Effector memory CD8-positive, alpha-beta T cell (primary cell): ENCODE data around the gene NAE1.

Experiments
- ATAC-seq: fragments of 150-1000 bp; cut with Tn5 transposase; replicated peaks from 2 replicates; pipeline ENCODE4 v1.10.0; 2021; ENCODE audit warnings: mild to moderate bottlenecking, moderate library complexity
- DNase-seq, 3 experiments: peaks; one replicate each; pipeline ENCODE4 v3.0.0; 2021
- H3K27ac Mint-ChIP-seq, 2 donors: one replicate each; pipeline ENCODE4 v1.8.0; 2022; ENCODE audit warnings: mild to moderate bottlenecking in 2 of 2, mixed read lengths in 2 of 2, moderate library complexity in 2 of 2
- H3K27me3 Mint-ChIP-seq, 2 donors: one replicate each; pipeline ENCODE4 v1.8.0; 2022; ENCODE audit warnings: mixed read lengths in 2 of 2
- H3K36me3 Mint-ChIP-seq: one replicate; pipeline ENCODE4 v1.8.0; 2022; ENCODE audit warnings: mild to moderate bottlenecking, moderate library complexity, mixed read lengths; ENCODE audit not compliant: insufficient read depth
- H3K4me1 Mint-ChIP-seq, 2 donors: one replicate each; pipeline ENCODE4 v1.8.0; 2022; ENCODE audit warnings: low read depth in 2 of 2, mixed read lengths in 2 of 2
- H3K4me3 Mint-ChIP-seq, 2 donors: one replicate each; pipeline ENCODE4 v1.8.0; 2022; ENCODE audit warnings: mild to moderate bottlenecking in 2 of 2, mixed read lengths in 2 of 2, moderate library complexity in 2 of 2
- H3K9me3 Mint-ChIP-seq, 2 donors: one replicate each; pipeline ENCODE4 v1.8.0; 2022; ENCODE audit warnings: mixed read lengths in 2 of 2

The NAE1 gene

DNA sequence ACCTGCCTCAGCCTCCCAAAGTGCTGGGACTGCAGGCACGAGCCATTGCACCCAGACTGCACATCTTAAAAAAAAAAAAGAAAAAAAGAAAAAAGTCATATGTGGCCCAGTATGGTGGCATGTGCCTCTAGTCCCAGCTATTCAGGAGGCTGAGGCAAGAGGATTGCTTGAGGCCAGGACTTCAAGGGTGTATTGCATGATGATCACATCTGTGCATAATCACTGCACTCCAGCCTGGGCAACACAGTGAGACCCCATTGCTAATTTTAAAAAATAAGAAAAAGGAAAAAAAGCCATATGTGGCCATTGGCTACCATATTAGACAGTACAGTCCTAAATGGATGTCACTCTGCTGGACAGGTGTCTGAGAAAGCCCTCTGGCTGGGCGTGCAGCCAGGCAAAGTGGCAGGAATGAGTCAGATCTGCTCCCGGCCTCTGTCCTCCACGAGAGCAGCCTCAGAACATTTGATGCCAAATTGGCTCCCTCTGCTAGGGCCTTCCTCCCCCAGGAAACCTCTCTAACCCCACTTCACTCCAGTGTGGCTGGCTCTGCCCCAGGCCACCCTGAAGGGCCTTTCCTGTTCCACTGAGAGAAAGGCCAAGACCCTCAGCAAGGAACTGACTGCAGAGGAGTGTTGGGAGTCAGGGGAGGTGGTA lies 28.1 kb upstream of the NAE1 start:
- peaks cover 4% of the 10 kb centered on the region for H3K36me3 Mint-ChIP-seq
- DNase-seq = no peak
- peaks cover 0 to 3% of the 10 kb centered on the region in 2 donors for H3K4me1 Mint-ChIP-seq
- H3K4me3 Mint-ChIP-seq = no peak overlapping the region
- H3K27ac Mint-ChIP-seq = no peak overlapping the region
- ATAC-seq = no peak
- no peaks in the 10 kb centered on the region for H3K9me3 Mint-ChIP-seq
- H3K27me3 Mint-ChIP-seq = no peaks in the 10 kb centered on the region

- DNase-seq (no peak), ATAC-seq (no peak)
- Mint-ChIP-seq H3K4me3 (no peak overlapping the region), H3K27ac (no peak overlapping the region), H3K9me3 (no peaks in the 10 kb centered on the region), H3K27me3 (no peaks in the 10 kb centered on the region), H3K36me3 (peaks cover 4% of the 10 kb centered on the region), H3K4me1 (peaks cover 0 to 3% of the 10 kb centered on the region in 2 donors)
Observed at GRCh38 chr16:66857437-66857836, 26.7 kb upstream of the NAE1 start.

- Mint-ChIP-seq H3K4me1 (peaks cover 0 to 3% of the 10 kb centered on the region in 2 donors), H3K27ac (no peak overlapping the region), H3K9me3 (no peaks in the 10 kb centered on the region), H3K36me3 (no peaks in the 10 kb centered on the region), H3K4me3 (no peak overlapping the region), H3K27me3 (no peaks in the 10 kb centered on the region)
- DNase-seq = no peak
- ATAC-seq = no peak
Observed at GRCh38 chr16:66856801-66857200, 26.0 kb upstream of the NAE1 start.

DNA sequence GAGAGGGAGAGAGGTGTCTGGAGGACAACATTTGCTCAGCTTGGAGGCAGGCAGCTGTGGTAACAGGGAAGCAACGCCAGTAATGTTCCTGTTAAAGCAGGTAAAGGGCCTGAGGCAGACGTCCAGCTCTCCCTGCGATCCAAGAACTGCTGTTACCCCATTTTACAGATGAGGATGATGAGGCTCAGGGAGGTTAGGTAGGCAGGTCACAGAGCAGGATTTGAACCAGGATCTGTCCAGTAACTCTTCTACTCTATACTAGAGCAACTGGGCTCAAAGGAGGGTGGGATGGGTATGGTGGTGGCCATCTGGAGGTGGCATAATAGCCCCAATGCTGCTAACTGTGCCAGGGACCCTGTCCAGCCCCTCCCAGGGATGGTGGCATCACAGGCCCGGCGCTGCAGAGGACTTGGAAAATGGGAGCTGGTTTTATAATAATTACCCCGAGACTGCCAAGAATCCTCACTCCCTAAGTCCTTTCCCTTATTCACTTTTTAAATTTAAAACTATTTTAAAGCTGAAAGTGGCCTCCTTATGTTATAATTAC lies 25.5 kb upstream of the NAE1 start:
- Mint-ChIP-seq H3K4me1 (peaks cover 0 to 3% of the 10 kb centered on the region in 2 donors), H3K27me3 (no peaks in the 10 kb centered on the region), H3K9me3 (no peaks in the 10 kb centered on the region), H3K27ac (no peak overlapping the region), H3K4me3 (no peak overlapping the region), H3K36me3 (no peaks in the 10 kb centered on the region)
- DNase-seq (no peak), ATAC-seq (no peak)

- ATAC-seq = no peak
- H3K36me3 Mint-ChIP-seq = no peaks in the 10 kb centered on the region
- no peak overlapping the region for H3K4me3 Mint-ChIP-seq
- H3K27ac Mint-ChIP-seq = no peak overlapping the region
- no peak for DNase-seq
- H3K9me3 Mint-ChIP-seq = no peaks in the 10 kb centered on the region
- H3K27me3 Mint-ChIP-seq = peaks cover 0 to 2% of the 10 kb centered on the region in 2 donors
- peaks cover 0 to 3% of the 10 kb centered on the region in 2 donors for H3K4me1 Mint-ChIP-seq
Observed at GRCh38 chr16:66853261-66854139, 22.7 kb upstream of the NAE1 start.

DNA sequence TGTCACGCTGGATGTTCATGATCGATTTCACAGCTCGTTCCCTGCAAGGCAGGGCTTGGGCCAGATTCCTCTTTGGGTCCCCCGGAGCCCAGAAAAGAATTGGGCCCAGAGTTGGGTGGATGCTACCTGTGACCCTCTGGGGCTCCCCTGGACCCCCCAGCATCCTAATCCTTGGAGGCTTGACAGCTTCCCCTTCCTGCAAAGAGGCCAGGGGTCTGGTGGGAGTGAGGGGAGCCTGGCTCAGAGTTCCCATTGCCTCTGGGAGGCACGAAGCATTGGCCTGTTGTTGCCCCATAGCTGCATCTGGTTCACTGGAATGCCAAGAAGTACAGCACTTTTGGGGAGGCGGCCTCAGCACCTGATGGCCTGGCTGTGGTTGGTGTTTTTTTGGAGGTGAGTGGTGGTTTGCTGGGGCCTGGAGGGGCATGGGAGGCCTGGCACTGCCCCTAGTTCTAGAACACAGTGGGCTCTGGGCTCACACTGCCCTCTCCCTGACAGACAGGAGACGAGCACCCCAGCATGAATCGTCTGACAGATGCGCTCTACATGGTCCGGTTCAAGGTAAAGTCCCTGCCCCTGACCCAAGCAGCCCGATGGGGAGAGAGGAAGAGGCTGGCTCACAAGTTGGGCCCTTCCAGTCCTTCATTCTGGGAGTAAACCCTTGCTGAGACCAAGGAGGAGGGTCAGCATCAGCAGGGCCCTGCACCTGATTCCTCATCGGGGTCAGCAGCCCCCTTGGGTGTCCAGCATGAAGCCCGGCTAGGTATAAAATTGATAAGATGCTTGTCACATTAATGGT lies 20.6 kb upstream of the NAE1 start:
- Mint-ChIP-seq H3K4me3 (no peak overlapping the region), H3K27me3 (peaks cover 2 to 24% of the 10 kb centered on the region in 2 donors), H3K27ac (peak overlapping the region in 1 of 2 donors; percentile 60), H3K36me3 (no peaks in the 10 kb centered on the region), H3K9me3 (no peaks in the 10 kb centered on the region), H3K4me1 (peaks cover 0 to 3% of the 10 kb centered on the region in 2 donors)
- no peak for DNase-seq
- ATAC-seq = no peak

DNA sequence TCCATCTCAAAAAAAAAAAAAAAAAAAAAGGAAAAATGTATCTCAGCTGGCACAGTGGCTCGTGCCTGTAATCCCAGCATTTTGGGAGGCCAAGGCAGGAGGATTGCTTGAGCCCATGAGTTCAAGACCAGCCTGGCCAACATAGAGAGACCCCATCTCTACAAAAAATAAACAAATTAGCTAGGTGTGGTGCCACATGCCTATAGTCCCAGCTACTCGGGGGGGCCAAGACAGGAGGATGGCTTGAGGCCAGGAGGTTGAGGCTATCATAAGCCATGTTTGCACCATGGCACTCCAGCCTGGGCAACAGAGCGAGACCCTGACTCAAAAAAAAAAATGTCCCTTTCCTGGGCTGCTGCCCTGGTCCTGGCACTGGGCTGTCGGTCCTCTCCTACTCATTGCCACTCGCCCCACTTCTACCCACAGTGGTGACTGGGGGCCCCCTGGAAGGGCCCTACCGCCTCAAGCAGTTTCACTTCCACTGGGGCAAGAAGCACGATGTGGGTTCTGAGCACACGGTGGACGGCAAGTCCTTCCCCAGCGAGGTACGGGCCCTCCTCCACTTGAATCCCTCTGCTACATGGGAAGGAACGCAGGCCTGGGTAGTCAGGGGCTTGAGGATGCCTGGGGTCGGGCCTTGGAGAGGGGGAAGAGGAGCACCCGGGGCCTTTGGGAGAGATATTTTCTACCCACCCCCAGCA lies 19.5 kb upstream of the NAE1 start:
- H3K27me3 Mint-ChIP-seq = peaks cover 13 to 35% of the 10 kb centered on the region in 2 donors
- no peaks in the 10 kb centered on the region for H3K9me3 Mint-ChIP-seq
- no peak for ATAC-seq
- no peak overlapping the region for H3K4me3 Mint-ChIP-seq
- no peak for DNase-seq
- H3K27ac Mint-ChIP-seq = no peak overlapping the region
- no peaks in the 10 kb centered on the region for H3K36me3 Mint-ChIP-seq
- peaks cover 0 to 3% of the 10 kb centered on the region in 2 donors for H3K4me1 Mint-ChIP-seq

DNA sequence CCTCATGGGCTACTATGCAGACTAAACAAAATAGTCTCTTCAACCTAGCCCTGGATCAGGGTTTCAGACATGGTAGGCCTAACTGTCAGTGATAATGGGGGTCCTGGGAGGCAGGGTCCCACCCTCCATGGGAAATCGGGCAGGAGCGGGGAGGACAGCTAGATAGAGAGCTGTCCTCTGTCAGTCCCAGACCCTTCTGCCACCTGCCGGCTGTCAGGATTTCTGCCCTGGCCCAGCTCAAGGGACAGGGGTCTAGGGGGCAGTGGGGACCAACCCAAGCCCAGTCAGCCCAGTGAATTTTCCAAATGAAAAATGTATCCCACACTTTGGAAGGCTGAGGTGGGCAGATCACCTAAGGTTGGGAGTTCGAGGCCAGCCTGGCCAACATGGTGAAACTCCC lies 18.8 kb upstream of the NAE1 start:
- Mint-ChIP-seq H3K27ac (no peak overlapping the region), H3K9me3 (no peaks in the 10 kb centered on the region), H3K36me3 (no peaks in the 10 kb centered on the region), H3K27me3 (peaks cover 16 to 42% of the 10 kb centered on the region in 2 donors), H3K4me1 (peaks cover 0 to 3% of the 10 kb centered on the region in 2 donors), H3K4me3 (no peak overlapping the region)
- no peak for DNase-seq
- ATAC-seq = no peak

DNA sequence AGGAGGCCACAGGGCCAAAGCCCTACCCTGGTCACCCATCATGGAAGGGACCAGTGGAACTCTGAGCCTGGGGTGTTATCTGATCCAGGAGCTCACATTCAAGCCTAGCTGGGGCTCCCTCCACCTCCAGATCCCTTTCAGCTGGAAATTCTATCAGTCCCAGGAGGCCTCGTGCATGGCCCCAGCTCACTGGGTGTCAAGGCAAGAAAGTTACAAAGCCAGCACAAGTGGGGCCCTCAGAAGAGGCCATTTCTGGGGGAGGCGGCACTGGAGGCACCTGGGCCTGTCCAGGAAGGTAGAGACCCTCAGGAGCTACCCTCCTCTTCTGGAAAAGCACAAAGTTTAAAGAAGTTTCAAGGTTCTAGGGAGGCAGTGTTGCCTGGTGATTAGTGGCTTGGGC lies 18.2 kb upstream of the NAE1 start:
- H3K4me1 Mint-ChIP-seq = peaks cover under 1 to 2% of the 10 kb centered on the region in 2 donors
- peaks cover 17 to 47% of the 10 kb centered on the region in 2 donors for H3K27me3 Mint-ChIP-seq
- H3K4me3 Mint-ChIP-seq = no peak overlapping the region
- ATAC-seq = no peak
- H3K36me3 Mint-ChIP-seq = peaks cover under 1% of the 10 kb centered on the region
- H3K27ac Mint-ChIP-seq = no peak overlapping the region
- DNase-seq = no peak
- H3K9me3 Mint-ChIP-seq = no peaks in the 10 kb centered on the region

DNA sequence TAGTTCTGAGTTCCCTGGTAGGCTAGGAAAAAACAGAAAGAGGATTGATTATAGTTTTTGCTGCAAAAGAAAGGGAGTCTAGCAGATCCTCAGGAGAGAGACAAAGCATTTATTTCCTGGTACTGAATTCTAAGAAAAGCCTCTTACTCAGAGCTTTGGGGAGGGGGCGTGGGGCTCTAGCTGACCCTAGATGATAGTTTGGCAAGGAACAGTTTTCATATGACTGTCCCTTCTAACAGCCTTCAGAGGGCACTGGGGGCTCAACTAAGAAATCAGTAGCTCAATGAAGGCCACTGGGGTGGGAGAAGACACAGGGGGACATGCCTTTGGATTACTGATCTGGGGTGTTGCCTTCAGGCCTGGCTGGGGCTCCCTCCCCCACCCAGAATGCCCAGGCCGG lies 17.4 kb upstream of the NAE1 start:
- H3K9me3 Mint-ChIP-seq = no peaks in the 10 kb centered on the region
- peaks cover 0 to 4% of the 10 kb centered on the region in 2 donors for H3K4me1 Mint-ChIP-seq
- DNase-seq = no peak
- peaks cover 26 to 56% of the 10 kb centered on the region in 2 donors for H3K27me3 Mint-ChIP-seq
- no peak overlapping the region for H3K27ac Mint-ChIP-seq
- no peak overlapping the region for H3K4me3 Mint-ChIP-seq
- H3K36me3 Mint-ChIP-seq = peaks cover 3% of the 10 kb centered on the region
- no peak for ATAC-seq

- peaks cover 3% of the 10 kb centered on the region for H3K36me3 Mint-ChIP-seq
- H3K4me3 Mint-ChIP-seq = no peak overlapping the region
- ATAC-seq = no peak
- peaks cover 32 to 61% of the 10 kb centered on the region in 2 donors for H3K27me3 Mint-ChIP-seq
- peaks cover 4% of the 10 kb centered on the region in 2 donors for H3K4me1 Mint-ChIP-seq
- no peaks in the 10 kb centered on the region for H3K9me3 Mint-ChIP-seq
- no peak for DNase-seq
- H3K27ac Mint-ChIP-seq = no peak overlapping the region
Observed at GRCh38 chr16:66847533-66848067, 16.8 kb upstream of the NAE1 start.

DNA sequence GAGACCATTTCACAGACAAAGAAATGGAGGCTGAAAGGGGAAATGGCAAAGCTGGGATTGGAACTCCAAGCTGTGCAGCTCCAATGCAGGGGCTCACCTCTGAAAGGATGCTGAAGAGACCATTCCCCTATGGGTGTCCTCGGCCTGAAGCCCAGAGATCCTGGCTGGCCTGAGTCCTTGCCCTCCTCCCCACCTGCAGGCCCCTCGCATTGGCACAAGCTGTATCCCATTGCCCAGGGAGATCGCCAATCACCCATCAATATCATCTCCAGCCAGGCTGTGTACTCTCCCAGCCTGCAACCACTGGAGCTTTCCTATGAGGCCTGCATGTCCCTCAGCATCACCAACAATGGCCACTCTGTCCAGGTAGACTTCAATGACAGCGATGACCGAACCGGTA lies 16.1 kb upstream of the NAE1 start:
- H3K36me3 Mint-ChIP-seq = peaks cover 3% of the 10 kb centered on the region
- no peak for ATAC-seq
- no peaks in the 10 kb centered on the region for H3K9me3 Mint-ChIP-seq
- no peak for DNase-seq
- H3K27me3 Mint-ChIP-seq = peaks cover 35 to 69% of the 10 kb centered on the region in 2 donors
- H3K27ac Mint-ChIP-seq = no peak overlapping the region
- peaks cover 4% of the 10 kb centered on the region in 2 donors for H3K4me1 Mint-ChIP-seq
- H3K4me3 Mint-ChIP-seq = no peak overlapping the region
